ENCODE measurements around the gene CACNA1D.

CACNA1D gene

GRCh38 chr3:53721187-53722119 is 227.0 kb downstream of the CACNA1D start:
- no peaks in the 10 kb centered on the region for H3K4me1 ChIP-seq (ENCODE audit: control insufficient read depth in 1 of 2, insufficient read depth in 2 of 2, low read length in 2 of 2)
- H3K27ac ChIP-seq (ENCODE audit: low read length), result no peak overlapping the region
- H3K36me3 ChIP-seq (ENCODE audit: control insufficient read depth in 1 of 2, insufficient read depth in 2 of 2, low read length in 2 of 2), result peaks cover 0 to 5% of the 10 kb centered on the region in 2 donors
- H3K9me3 ChIP-seq (ENCODE audit: control insufficient read depth in 1 of 2, low read length in 2 of 2), result no peaks in the 10 kb centered on the region
- H3K27me3 ChIP-seq (ENCODE audit: low read depth, low read length), result no peaks in the 10 kb centered on the region
- H3K4me3 ChIP-seq (ENCODE audit: low read depth in 1 of 2, low read length in 2 of 2), result no peak overlapping the region

DNA sequence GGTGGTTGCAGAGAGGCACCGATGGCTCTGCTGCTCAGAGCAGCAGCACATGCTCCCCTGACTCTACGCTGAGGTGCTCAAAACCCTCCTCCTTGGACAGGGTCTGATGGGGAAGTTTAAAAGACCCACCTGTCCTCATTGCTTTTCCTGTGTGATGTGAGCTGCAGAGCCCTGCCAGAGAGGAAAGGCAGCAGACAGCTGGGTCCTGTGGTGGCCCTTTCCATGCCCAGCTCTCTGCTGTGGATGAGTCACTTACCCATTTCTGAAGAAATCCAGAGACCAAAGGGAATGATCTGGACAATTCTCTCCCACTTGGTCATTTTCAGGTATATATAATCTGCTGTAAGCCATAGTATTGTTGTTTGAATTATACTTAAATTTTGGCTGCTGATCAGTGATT is 230.2 kb downstream of the CACNA1D start:
- Histone ChIP-seq H3K27me3 (ENCODE audit: low read depth, low read length) (no peaks in the 10 kb centered on the region), H3K9me3 (ENCODE audit: control insufficient read depth in 1 of 2, low read length in 2 of 2) (no peaks in the 10 kb centered on the region), H3K36me3 (ENCODE audit: control insufficient read depth in 1 of 2, insufficient read depth in 2 of 2, low read length in 2 of 2) (peaks cover 0 to 5% of the 10 kb centered on the region in 2 donors), H3K27ac (ENCODE audit: low read length) (no peak overlapping the region), H3K4me1 (ENCODE audit: control insufficient read depth in 1 of 2, insufficient read depth in 2 of 2, low read length in 2 of 2) (no peaks in the 10 kb centered on the region), H3K4me3 (ENCODE audit: low read depth in 1 of 2, low read length in 2 of 2) (no peak overlapping the region)

DNA sequence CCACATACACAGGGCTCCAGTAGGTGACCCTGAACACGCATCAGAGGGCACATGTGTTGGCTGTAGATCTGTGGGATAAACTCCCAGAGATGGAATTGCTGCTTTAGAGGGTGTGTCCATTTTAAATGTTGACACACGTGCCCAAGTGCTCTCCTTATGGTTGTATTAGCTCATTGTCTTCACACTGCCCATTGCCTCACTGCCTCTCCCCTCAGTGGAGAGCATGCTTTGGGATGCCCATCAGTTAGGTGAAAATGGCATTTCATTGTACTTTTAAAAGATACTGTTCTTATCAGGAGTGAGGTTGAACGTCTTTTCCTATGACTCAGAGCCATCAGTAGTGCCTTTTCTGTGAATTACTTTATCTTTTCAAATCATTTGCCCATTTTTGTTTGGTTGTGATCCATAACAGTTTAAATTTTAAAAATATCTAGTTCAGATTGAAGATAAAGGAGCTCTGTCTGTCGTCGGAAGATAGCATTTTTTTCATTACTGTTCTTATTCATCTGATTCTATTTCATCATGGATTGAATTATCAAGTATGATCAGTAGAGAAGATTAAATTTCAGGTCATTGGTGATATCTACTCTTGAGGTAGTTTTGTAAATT is 231.1 kb downstream of the CACNA1D start:
- no peaks in the 10 kb centered on the region for H3K9me3 ChIP-seq (ENCODE audit: control insufficient read depth in 1 of 2, low read length in 2 of 2)
- H3K27ac ChIP-seq (ENCODE audit: low read length), result no peak overlapping the region

GRCh38 chr3:53726643-53727042 is 232.2 kb downstream of the CACNA1D start:
- H3K9me3 ChIP-seq (ENCODE audit: control insufficient read depth in 1 of 2, low read length in 2 of 2), result no peaks in the 10 kb centered on the region
- H3K36me3 ChIP-seq (ENCODE audit: control insufficient read depth in 1 of 2, insufficient read depth in 2 of 2, low read length in 2 of 2), result peaks cover 0 to 5% of the 10 kb centered on the region in 2 donors

More for the DNA sequence above, 231.1 kb downstream of the CACNA1D start:
- Histone ChIP-seq H3K27me3 (ENCODE audit: low read depth, low read length) (no peaks in the 10 kb centered on the region), H3K4me3 (ENCODE audit: low read depth in 1 of 2, low read length in 2 of 2) (no peak overlapping the region), H3K4me1 (ENCODE audit: control insufficient read depth in 1 of 2, insufficient read depth in 2 of 2, low read length in 2 of 2) (peaks cover 0 to 6% of the 10 kb centered on the region in 2 donors), H3K36me3 (ENCODE audit: control insufficient read depth in 1 of 2, insufficient read depth in 2 of 2, low read length in 2 of 2) (peaks cover 0 to 5% of the 10 kb centered on the region in 2 donors)

GRCh38 chr3:53728606-53729005 is 234.2 kb downstream of the CACNA1D start:
- H3K4me3 ChIP-seq (ENCODE audit: low read depth in 1 of 2, low read length in 2 of 2), result no peak overlapping the region
- no peaks in the 10 kb centered on the region for H3K9me3 ChIP-seq (ENCODE audit: control insufficient read depth in 1 of 2, low read length in 2 of 2)
- H3K27me3 ChIP-seq (ENCODE audit: low read depth, low read length), result no peaks in the 10 kb centered on the region
- peaks cover 0 to 13% of the 10 kb centered on the region in 2 donors for H3K4me1 ChIP-seq (ENCODE audit: control insufficient read depth in 1 of 2, insufficient read depth in 2 of 2, low read length in 2 of 2)
- no peaks in the 10 kb centered on the region for H3K36me3 ChIP-seq (ENCODE audit: control insufficient read depth in 1 of 2, insufficient read depth in 2 of 2, low read length in 2 of 2)
- no peak overlapping the region for H3K27ac ChIP-seq (ENCODE audit: low read length)

More at GRCh38 chr3:53726643-53727042, 232.2 kb downstream of the CACNA1D start:
- Histone ChIP-seq H3K4me1 (ENCODE audit: control insufficient read depth in 1 of 2, insufficient read depth in 2 of 2, low read length in 2 of 2) (peaks cover 0 to 13% of the 10 kb centered on the region in 2 donors), H3K27me3 (ENCODE audit: low read depth, low read length) (no peaks in the 10 kb centered on the region), H3K27ac (ENCODE audit: low read length) (no peak overlapping the region), H3K4me3 (ENCODE audit: low read depth in 1 of 2, low read length in 2 of 2) (no peak overlapping the region)

GRCh38 chr3:53729159-53729558 is 234.7 kb downstream of the CACNA1D start:
- peaks cover 0 to 13% of the 10 kb centered on the region in 2 donors for H3K4me1 ChIP-seq (ENCODE audit: control insufficient read depth in 1 of 2, insufficient read depth in 2 of 2, low read length in 2 of 2)
- no peak overlapping the region for H3K4me3 ChIP-seq (ENCODE audit: low read depth in 1 of 2, low read length in 2 of 2)
- no peak overlapping the region for H3K27ac ChIP-seq (ENCODE audit: low read length)
- H3K36me3 ChIP-seq (ENCODE audit: control insufficient read depth in 1 of 2, insufficient read depth in 2 of 2, low read length in 2 of 2), result no peaks in the 10 kb centered on the region
- H3K9me3 ChIP-seq (ENCODE audit: control insufficient read depth in 1 of 2, low read length in 2 of 2), result no peaks in the 10 kb centered on the region
- H3K27me3 ChIP-seq (ENCODE audit: low read depth, low read length), result no peaks in the 10 kb centered on the region

DNA sequence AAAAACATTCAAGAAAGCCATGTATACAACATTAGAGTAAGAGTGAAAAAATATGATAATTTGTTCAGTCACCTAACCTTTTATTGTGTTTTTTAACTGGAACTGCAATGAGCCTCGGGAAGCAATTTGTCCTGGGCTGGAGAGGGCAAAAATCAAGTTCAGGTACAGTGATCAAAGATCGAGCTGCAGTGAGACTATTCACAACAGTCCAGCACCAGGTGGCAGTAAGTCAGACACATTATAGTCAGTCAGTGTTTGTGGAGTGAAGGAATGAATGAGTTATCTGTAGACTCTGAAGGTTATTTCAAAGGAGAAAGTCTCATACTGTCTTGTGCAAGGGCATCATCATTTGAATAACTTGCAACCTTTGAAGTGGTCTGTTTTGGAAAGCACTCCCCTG is 235.2 kb downstream of the CACNA1D start:
- peaks cover 0 to 13% of the 10 kb centered on the region in 2 donors for H3K4me1 ChIP-seq (ENCODE audit: control insufficient read depth in 1 of 2, insufficient read depth in 2 of 2, low read length in 2 of 2)
- no peak overlapping the region for H3K27ac ChIP-seq (ENCODE audit: low read length)
- H3K4me3 ChIP-seq (ENCODE audit: low read depth in 1 of 2, low read length in 2 of 2), result no peak overlapping the region
- no peaks in the 10 kb centered on the region for H3K9me3 ChIP-seq (ENCODE audit: control insufficient read depth in 1 of 2, low read length in 2 of 2)
- H3K27me3 ChIP-seq (ENCODE audit: low read depth, low read length), result no peaks in the 10 kb centered on the region
- H3K36me3 ChIP-seq (ENCODE audit: control insufficient read depth in 1 of 2, insufficient read depth in 2 of 2, low read length in 2 of 2), result no peaks in the 10 kb centered on the region

DNA sequence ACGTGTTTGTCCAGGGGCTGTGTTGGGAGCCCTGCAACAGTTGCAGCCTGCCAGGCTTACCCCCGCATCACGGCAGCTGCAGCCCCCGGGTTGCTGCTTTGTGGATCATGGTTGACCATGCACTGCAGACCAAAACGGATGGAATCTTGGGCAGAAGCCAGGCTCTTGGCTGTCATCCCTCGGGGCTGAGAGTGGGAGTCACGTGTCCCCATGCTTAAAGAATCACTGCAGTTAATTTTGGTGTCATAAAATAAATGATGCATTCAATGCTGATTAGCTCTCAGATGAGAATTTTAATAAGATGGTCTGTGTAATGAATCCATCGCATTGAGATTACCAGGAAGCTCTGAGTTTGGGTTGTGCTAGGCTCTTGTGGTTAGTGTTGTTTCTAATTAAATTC is 236.2 kb downstream of the CACNA1D start:
- Histone ChIP-seq H3K36me3 (ENCODE audit: control insufficient read depth in 1 of 2, insufficient read depth in 2 of 2, low read length in 2 of 2) (no peaks in the 10 kb centered on the region), H3K27me3 (ENCODE audit: low read depth, low read length) (no peaks in the 10 kb centered on the region), H3K9me3 (ENCODE audit: control insufficient read depth in 1 of 2, low read length in 2 of 2) (no peaks in the 10 kb centered on the region), H3K27ac (ENCODE audit: low read length) (no peak overlapping the region), H3K4me1 (ENCODE audit: control insufficient read depth in 1 of 2, insufficient read depth in 2 of 2, low read length in 2 of 2) (peaks cover 0 to 13% of the 10 kb centered on the region in 2 donors), H3K4me3 (ENCODE audit: low read depth in 1 of 2, low read length in 2 of 2) (peak overlapping the region in 1 of 2 donors; percentile 33)

DNA sequence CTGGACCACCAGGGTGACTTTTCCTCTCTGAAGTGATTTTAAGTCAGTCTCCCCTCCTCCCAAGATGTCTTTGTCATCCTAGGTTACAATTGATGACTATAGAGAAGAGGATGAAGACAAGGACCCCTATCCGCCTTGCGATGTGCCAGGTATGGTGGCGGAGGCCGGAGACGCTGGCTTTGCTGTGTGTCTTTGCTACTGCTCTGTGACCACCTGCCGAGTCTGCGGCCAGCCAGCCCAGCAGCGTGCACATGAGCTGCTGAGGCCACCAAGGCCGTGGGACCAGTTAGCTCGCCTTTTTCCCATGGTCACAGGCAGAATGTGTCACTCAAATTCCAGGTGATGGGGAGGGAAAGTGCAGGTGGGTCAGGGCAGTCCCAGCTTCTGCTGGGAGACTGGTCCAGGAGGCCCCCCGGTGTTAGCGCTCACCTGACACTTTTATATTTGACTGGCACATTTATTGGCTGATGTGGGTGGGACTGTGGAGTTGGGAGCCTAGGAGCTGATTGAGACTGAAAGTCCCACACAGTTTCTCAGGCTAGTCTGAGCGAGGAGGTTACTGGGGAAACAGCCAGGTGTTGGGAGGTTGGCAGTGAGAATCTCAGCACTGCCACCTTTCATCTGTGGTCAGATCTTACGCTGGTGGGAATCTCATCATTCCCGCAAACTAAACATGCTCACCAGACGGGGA is 237.7 kb downstream of the CACNA1D start:
- H3K27ac ChIP-seq (ENCODE audit: low read length), result no peak overlapping the region
- H3K4me3 ChIP-seq (ENCODE audit: low read depth in 1 of 2, low read length in 2 of 2), result no peak overlapping the region
- H3K36me3 ChIP-seq (ENCODE audit: control insufficient read depth in 1 of 2, insufficient read depth in 2 of 2, low read length in 2 of 2), result no peaks in the 10 kb centered on the region
- H3K27me3 ChIP-seq (ENCODE audit: low read depth, low read length), result no peaks in the 10 kb centered on the region
- peaks cover 0 to 13% of the 10 kb centered on the region in 2 donors for H3K4me1 ChIP-seq (ENCODE audit: control insufficient read depth in 1 of 2, insufficient read depth in 2 of 2, low read length in 2 of 2)
- no peaks in the 10 kb centered on the region for H3K9me3 ChIP-seq (ENCODE audit: control insufficient read depth in 1 of 2, low read length in 2 of 2)

- Histone ChIP-seq H3K27me3 (ENCODE audit: low read depth, low read length) (no peaks in the 10 kb centered on the region), H3K4me3 (ENCODE audit: low read depth in 1 of 2, low read length in 2 of 2) (no peak overlapping the region), H3K27ac (ENCODE audit: low read length) (no peak overlapping the region), H3K9me3 (ENCODE audit: control insufficient read depth in 1 of 2, low read length in 2 of 2) (no peaks in the 10 kb centered on the region), H3K36me3 (ENCODE audit: control insufficient read depth in 1 of 2, insufficient read depth in 2 of 2, low read length in 2 of 2) (no peaks in the 10 kb centered on the region), H3K4me1 (ENCODE audit: control insufficient read depth in 1 of 2, insufficient read depth in 2 of 2, low read length in 2 of 2) (peaks cover 0 to 13% of the 10 kb centered on the region in 2 donors)
These were observed 239.0 kb downstream of the CACNA1D start for GRCh38 chr3:53733446-53733845.

GRCh38 chr3:53739966-53740365 is 245.6 kb downstream of the CACNA1D start:
- H3K27ac ChIP-seq (ENCODE audit: low read length), result no peak overlapping the region
- no peaks in the 10 kb centered on the region for H3K27me3 ChIP-seq (ENCODE audit: low read depth, low read length)
- no peaks in the 10 kb centered on the region for H3K4me1 ChIP-seq (ENCODE audit: control insufficient read depth in 1 of 2, insufficient read depth in 2 of 2, low read length in 2 of 2)
- H3K4me3 ChIP-seq (ENCODE audit: low read depth in 1 of 2, low read length in 2 of 2), result no peak overlapping the region
- no peaks in the 10 kb centered on the region for H3K36me3 ChIP-seq (ENCODE audit: control insufficient read depth in 1 of 2, insufficient read depth in 2 of 2, low read length in 2 of 2)
- no peaks in the 10 kb centered on the region for H3K9me3 ChIP-seq (ENCODE audit: control insufficient read depth in 1 of 2, low read length in 2 of 2)

Data from muscle layer of duodenum (tissue), 2 donors.